GM12878 (cell line): Measurements from ENCODE around the gene DTX3.

Experiments
- BHLHE40 ChIP-seq, 2 experiments: fragments of 450-650 bp in 1 of 2; IDR thresholded peaks; 2 replicates each; pipeline ENCODE4 v1.6.1; 2011 to 2017; ENCODE audit warnings: low read depth in 2 of 2, borderline replicate concordance in 1 of 2, improper control_type of control experiment in 1 of 2, low read length in 1 of 2, mild to moderate bottlenecking in 1 of 2
- CTCF ChIP-seq, 3 experiments: IDR thresholded peaks in 2 of 3; conservative IDR thresholded peaks in 1 of 3; 2 replicates each; pipeline ENCODE4 v1.5.1; 2011; ENCODE audit warnings: low read depth in 3 of 3, low read length in 3 of 3, mild to moderate bottlenecking in 3 of 3, control low read depth in 2 of 3, moderate library complexity in 2 of 3, inconsistent platforms in 1 of 3, mixed read lengths in 1 of 3; ENCODE audit not compliant: control insufficient read depth in 2 of 3, insufficient read depth in 1 of 3; ENCODE audit errors: extremely low read depth in 1 of 3
- MXI1 ChIP-seq: fragments of 150-350 bp; IDR thresholded peaks from 2 replicates; pipeline ENCODE4 v1.6.1; 2011; ENCODE audit warnings: low read depth, mild to moderate bottlenecking, inconsistent platforms, low read length, improper control_type of control experiment

GRCh38 chr12:57638096-57638495 lies 33.5 kb downstream of the DTX3 start:
- TF ChIP-seq MXI1 (no peak), CTCF (IDR thresholded peaks at IDR 0.05 in 2 of 3, conservative IDR thresholded peaks at IDR 0.05 in 1 of 3; ENCODE audit: control insufficient read depth in 2 of 3, extremely low read depth in 1 of 3, insufficient read depth in 1 of 3, low read depth in 3 of 3, low read length in 3 of 3) (no peak), BHLHE40 (IDR thresholded peaks at IDR 0.05; ENCODE audit: borderline replicate concordance in 1 of 2, low read depth in 2 of 2, low read length in 1 of 2) (no peak)
